ENCODE data around the gene PHF21A. TPM values are rescaled to one million over a fixed set of nuclear protein-coding genes. Genes with fewer than 3 reads are reported as not detected.

PHF21A gene
- 10 to 100 TPM; 36.2 to 40.4 TPM for total RNA-seq

DNA sequence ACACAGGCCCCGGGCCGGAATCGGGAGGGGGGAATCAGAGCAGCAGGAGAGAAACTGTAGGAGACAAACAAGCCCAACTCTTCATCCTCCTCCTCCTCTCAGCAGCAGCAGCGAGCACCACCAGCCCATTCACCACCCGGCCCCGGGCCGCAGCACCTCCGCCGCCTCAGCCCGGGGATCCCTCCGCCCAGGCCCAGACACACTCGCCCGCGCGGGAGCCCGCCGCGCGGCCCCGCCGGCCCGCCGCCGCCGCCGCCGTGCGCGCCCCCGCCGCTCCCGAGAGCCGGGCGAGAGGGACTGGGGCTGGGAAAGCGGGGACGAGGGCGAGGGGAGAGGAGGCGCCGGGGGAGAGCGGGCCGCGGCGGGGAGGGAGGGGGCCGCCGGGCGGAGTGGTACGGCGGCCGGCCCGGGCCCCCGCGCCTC is at the start of gene PHF21A:
Gene PHF21A, minus strand, starts transcription at position 154 of the 423 bp plus-strand sequence. CDS start 37,235 bp downstream, outside the sequence.
- Mint-ChIP-seq H3K27ac (peak within 1 kb of the TSS; percentile 90), H3K4me3 (peak within 1 kb of the TSS; percentile 87), H3K4me1 (ENCODE audit: low read depth) (peaks cover 30% of the 10 kb centered on the region), H3K36me3 (ENCODE audit: low read depth) (peaks cover 2% of the 10 kb centered on the region), H3K9me3 (no peaks in the 10 kb centered on the region), H3K27me3 (no peaks in the 10 kb centered on the region)
- ATAC-seq, result peak; percentile 73
- peak; percentile 91 for DNase-seq
- CTCF ChIA-PET, result interaction anchor here (1.1 kb wide), 1 partner anchor 20 kb away, joined by 3 read pairs; no protein-coding TSS in a partner anchor
- TF ChIP-seq, protein P1, sequence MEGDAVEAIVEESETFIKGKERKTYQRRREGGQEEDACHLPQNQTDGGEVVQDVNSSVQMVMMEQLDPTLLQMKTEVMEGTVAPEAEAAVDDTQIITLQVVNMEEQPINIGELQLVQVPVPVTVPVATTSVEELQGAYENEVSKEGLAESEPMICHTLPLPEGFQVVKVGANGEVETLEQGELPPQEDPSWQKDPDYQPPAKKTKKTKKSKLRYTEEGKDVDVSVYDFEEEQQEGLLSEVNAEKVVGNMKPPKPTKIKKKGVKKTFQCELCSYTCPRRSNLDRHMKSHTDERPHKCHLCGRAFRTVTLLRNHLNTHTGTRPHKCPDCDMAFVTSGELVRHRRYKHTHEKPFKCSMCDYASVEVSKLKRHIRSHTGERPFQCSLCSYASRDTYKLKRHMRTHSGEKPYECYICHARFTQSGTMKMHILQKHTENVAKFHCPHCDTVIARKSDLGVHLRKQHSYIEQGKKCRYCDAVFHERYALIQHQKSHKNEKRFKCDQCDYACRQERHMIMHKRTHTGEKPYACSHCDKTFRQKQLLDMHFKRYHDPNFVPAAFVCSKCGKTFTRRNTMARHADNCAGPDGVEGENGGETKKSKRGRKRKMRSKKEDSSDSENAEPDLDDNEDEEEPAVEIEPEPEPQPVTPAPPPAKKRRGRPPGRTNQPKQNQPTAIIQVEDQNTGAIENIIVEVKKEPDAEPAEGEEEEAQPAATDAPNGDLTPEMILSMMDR (IDR thresholded peaks at IDR 0.05), result no peak
- intact Hi-C loops (cut with micrococcal nuclease), result loop anchor here (10.0 kb wide), 2 partner anchors 113 to 183 kb away; no protein-coding TSS in a partner anchor
- POLR2A ChIA-PET, result no interaction called here

DNA sequence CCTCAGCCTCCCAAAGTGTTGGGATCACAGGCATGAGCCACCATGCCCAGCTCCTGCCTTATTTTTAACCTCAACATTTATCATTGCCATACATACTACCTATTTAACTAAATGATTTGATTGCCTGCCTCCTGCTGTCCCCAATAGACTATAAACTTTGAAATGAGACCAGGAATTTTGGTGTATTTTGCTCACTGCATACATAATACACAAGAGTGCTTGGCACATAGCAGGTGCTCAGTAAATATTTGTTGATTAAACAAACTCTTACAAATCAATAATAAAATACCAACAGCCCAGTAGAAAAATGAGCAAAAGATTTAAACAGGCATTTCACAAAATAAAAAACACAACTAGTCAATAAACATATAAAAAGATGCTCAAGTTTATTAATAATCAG is 49.5 kb upstream of the PHF21A start:
- TF ChIP-seq, protein P1 (IDR thresholded peaks at IDR 0.05), result no peak
- peaks cover 13% of the 10 kb centered on the region for H3K27me3 Mint-ChIP-seq
- no peak for ATAC-seq
- DNase-seq, result no peak
- H3K27ac Mint-ChIP-seq, result no peak overlapping the region
- no peaks in the 10 kb centered on the region for H3K4me1 Mint-ChIP-seq (ENCODE audit: low read depth)
- ChIA-PET CTCF (no interaction called here), POLR2A (no interaction called here)
- H3K4me3 Mint-ChIP-seq, result no peak overlapping the region
- H3K36me3 Mint-ChIP-seq (ENCODE audit: low read depth), result no peaks in the 10 kb centered on the region
- no peaks in the 10 kb centered on the region for H3K9me3 Mint-ChIP-seq
- intact Hi-C loops (cut with micrococcal nuclease), result no loop called here

DNA sequence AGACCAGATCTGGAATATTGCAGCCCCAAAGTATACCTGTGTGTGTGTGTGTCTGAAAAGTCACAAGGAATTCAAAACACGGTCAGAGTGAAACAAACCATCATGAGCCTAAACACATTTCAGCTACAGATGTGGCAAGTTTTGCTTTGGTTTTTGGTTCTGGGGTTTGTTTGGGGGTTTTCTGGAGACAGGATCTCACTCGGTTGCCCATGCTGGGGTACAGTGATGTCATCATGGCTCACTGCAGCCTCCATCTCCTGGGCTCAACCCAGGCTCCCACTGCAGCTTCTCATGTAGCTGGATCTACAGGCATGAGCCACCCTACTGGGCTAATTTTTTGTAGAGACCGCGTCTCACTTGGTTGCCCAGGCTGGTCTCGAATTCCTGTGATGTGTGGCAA is 41.4 kb upstream of the PHF21A start:
- DNase-seq, result peak; percentile 27
- Mint-ChIP-seq H3K4me3 (no peak overlapping the region), H3K27me3 (peaks cover 34% of the 10 kb centered on the region), H3K4me1 (ENCODE audit: low read depth) (peaks cover 3% of the 10 kb centered on the region), H3K36me3 (ENCODE audit: low read depth) (no peaks in the 10 kb centered on the region), H3K9me3 (no peaks in the 10 kb centered on the region), H3K27ac (no peak overlapping the region)
- CTCF ChIA-PET, result no interaction called here
- intact Hi-C loops (cut with micrococcal nuclease), result no loop called here
- TF ChIP-seq, protein P1 (IDR thresholded peaks at IDR 0.05), result no peak
- ATAC-seq, result peak; percentile 47
- POLR2A ChIA-PET, result no interaction called here

DNA sequence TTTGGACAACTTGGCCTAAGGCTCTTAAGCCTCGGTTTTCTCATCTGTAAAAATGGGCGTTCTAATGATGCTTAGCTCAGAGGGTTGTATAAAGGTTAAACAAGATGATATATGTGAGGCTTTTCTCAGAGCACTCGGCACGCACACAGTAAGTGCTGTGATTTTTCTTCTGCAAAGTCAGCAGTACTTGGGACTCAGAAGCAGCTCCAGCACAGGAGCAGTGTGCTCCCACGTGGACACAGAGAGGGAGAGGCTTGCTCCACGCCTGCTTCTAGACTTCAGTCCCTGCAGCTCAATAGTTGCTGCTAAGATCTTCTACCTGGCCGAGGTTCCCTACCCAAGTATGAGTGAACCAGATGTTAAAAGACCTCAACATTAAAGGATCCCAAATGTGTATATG is 39.9 kb upstream of the PHF21A start:
- CTCF ChIA-PET, result no interaction called here
- no peaks in the 10 kb centered on the region for H3K9me3 Mint-ChIP-seq
- no peaks in the 10 kb centered on the region for H3K36me3 Mint-ChIP-seq (ENCODE audit: low read depth)
- intact Hi-C loops (cut with micrococcal nuclease), result no loop called here
- DNase-seq (no peak), ATAC-seq (no peak)
- TF ChIP-seq, protein P1 (IDR thresholded peaks at IDR 0.05), result no peak
- POLR2A ChIA-PET, result no interaction called here
- H3K4me1 Mint-ChIP-seq (ENCODE audit: low read depth), result peaks cover 3% of the 10 kb centered on the region
- no peak overlapping the region for H3K4me3 Mint-ChIP-seq
- H3K27ac Mint-ChIP-seq, result no peak overlapping the region
- peaks cover 32% of the 10 kb centered on the region for H3K27me3 Mint-ChIP-seq

DNA sequence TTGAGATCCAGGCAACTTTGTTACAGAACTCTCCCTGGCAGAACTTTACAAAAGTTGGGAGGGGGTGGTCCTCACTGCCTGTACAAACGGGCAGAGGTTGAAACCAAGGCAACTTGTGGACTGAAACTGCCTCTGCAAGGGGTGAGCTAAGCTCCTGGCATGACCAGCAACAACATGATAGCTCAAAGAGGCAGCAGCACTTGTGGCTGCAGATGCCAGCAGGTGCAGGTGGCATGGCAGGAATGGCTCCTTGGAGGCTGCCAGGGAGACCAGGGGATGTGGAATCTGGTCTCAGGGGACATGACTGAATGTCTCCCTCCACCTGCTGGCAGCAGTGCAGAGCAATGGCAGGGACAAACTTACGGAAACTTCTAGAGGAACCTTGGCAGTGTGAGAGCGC is 38.8 kb upstream of the PHF21A start:
- DNase-seq, result no peak
- peaks cover 33% of the 10 kb centered on the region for H3K27me3 Mint-ChIP-seq
- peaks cover 3% of the 10 kb centered on the region for H3K4me1 Mint-ChIP-seq (ENCODE audit: low read depth)
- TF ChIP-seq, protein P1 (IDR thresholded peaks at IDR 0.05), result no peak
- ATAC-seq, result no peak
- intact Hi-C loops (cut with micrococcal nuclease), result no loop called here
- CTCF ChIA-PET, result no interaction called here
- no peak overlapping the region for H3K27ac Mint-ChIP-seq
- H3K4me3 Mint-ChIP-seq, result no peak overlapping the region
- POLR2A ChIA-PET, result no interaction called here
- no peaks in the 10 kb centered on the region for H3K9me3 Mint-ChIP-seq
- H3K36me3 Mint-ChIP-seq (ENCODE audit: low read depth), result no peaks in the 10 kb centered on the region

Measured in activated CD8-positive, alpha-beta T cell treated with anti-CD3 and anti-CD28 coated beads for 36 hours (primary cell).